Stimulated activated CD8-positive, alpha-beta memory T cell treated with anti-CD3 and anti-CD28 coated beads, Interleukin-15, amount 100 ng/mL, for 1 hour (primary cell): ENCODE data around the gene SLC40A1.

Source experiments
- DNase-seq: peaks from one replicate; pipeline ENCODE4 v3.0.0-alpha.2; 2020; ENCODE audit warnings: low read depth

SLC40A1 gene

DNA sequence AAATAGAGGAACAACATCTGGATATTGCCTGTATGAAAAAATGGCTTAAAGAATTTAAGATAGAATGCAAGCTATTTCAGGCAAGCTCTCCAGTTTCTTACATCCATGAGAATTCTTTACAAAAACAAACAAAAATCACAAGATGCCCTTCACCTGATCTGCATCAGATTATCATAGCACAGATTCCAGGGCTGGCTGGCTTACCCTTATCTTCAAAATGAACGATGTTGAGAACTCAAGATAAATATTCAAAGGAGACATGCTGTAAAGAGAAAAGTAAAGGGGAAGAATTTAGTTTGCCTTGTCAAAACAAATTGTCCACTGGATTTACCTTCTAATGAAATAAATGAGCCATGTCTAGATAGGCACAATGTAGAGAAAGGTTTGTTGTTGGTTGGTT lies 18.7 kb upstream of the SLC40A1 start:
- DNase-seq = no peak

DNA sequence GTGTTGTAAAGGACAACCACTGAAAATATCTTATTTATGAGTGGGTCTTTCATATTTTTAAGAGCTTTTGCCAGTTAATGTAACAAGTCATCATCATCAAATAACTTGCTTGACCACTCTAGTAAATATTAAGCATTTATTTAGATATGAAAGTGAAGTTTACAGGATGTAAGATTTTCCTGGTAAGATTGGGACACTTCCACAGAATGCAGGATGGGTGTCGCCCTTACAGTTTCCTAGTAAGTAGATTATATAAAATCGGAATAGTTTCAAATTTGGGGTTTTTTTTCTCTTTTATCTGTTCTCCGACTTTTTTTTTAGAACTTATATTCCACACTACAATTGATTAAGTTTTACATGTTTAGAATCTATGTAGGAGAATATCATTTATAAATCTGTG lies 14.8 kb upstream of the SLC40A1 start:
- no peak for DNase-seq

DNA sequence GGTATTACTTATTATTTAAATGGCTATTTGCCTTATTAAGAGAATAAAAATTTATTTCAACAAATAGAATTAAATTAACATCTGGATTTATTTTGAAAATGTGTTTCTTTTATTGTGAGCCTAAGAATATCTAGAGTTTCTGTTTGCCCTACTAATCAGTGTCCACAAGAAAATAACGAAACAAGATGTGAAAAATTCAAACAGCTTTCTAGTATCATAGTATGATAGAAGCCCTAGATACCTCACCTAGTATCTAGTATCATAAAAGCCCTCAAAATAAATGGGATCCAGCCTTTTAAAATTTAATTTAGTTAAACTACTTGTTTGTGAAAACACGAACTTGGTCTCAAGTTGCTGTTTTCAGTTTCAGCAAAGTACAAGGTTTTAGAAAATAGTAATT lies 13.7 kb upstream of the SLC40A1 start:
- DNase-seq = no peak

DNA sequence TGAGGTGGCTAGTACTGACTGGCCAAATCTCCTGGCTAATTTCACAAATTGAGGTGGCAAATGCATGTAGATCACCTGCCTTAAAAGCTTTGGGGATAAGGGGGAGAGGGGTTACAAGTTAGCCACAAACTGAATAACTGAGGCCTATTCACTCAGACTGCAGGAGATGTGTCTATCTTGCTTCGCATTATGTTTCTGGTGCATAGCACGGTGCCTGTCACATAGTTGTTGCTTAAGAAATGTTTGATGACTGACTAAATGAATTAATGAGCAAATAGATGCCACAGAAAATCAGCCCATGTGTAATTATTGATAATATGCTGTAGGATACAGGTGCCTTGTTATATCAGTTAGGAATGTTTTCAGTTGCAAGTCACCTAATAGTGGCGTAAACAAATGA lies 12.5 kb upstream of the SLC40A1 start:
- no peak for DNase-seq

DNA sequence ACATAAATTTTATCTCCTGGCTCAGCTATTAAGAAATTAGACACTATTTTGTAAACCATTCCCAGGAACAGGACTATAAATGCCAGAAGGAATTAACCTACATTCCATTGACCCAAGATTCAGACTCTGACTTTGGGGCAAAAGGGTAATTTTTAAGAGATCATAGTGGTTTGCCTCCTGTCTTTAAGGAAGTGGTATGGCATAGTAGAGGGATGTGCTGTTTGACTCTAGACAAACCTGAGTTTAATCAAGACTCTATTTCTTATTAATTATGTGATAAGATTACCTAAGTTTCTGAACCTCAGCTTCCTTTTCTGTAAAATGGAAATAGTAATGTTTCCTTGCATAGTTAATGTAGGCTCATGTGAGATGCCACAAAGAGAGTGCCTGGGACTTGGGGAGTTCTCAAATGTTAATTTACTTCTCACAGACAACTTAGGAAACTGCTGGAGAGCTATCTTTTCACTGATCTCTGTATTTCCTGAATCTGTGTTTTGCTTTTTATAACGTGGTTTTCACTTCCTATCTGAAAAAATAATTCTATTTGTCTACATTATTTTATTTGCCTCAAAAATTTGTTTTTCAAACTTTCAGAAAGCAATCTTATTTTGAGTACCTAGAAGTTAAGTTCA lies 11.9 kb upstream of the SLC40A1 start:
- DNase-seq = no peak

DNA sequence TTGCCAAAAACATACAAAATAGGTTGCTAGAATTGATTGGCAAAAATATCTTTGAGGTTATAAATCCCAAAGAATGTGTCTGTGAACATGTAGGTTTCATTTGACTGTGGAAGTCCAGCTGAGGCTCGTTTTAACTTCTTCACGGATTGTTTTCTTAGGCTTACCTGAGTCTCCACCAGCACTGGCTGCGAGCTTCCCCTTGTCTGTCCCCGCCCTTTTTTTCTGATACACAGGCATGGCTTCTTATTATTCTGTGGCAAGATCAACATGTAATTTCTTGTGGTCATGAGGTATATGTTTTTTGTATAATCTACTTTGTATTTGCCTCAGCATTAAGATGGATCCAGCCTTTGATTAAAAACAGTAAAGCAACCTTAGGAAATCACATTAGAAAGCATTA lies 7.2 kb upstream of the SLC40A1 start:
- no peak for DNase-seq

DNA sequence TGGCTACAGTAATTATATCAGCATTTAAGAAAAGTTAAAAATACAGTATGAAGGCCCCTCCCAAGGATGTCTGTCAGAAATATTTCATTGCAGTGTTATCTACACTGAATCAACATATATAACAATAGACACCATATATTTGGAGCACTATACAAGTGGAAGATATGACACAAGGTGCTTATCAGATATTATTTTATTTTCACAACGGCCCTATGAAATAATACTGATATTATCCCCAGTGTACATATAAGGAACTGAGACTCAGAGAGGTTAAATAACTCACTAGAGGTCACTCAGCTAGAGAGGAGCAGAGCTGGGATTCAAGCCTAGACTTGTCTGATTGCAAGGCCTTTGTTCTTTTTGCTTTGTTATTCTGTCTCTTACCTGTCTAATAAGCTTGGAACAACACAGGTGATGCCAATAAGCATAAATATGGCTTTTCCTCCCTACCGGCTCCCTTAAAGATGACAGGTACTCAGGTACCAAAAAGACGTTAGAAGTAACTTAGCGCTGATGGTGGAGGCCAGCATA lies 4.7 kb upstream of the SLC40A1 start:
- DNase-seq = no peak

DNA sequence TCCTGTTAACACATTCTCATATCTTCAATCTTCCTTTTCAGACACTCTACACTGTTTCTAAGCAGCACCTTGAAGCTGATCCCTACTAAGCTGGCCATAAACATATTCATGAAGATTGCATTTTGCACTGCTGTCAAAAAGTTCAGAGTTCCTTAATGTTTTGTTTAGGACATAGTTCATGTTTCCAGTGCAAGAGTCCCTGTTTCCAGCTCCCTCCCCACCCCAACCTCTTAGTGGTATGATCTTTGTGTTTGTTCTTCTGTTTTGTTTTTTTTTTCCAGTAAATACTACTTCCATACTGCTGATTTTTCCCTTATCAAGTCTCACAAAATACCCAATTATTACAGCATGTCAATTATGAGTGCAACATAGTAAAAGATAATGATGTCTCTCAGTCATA lies 4.1 kb upstream of the SLC40A1 start:
- no peak for DNase-seq

DNA sequence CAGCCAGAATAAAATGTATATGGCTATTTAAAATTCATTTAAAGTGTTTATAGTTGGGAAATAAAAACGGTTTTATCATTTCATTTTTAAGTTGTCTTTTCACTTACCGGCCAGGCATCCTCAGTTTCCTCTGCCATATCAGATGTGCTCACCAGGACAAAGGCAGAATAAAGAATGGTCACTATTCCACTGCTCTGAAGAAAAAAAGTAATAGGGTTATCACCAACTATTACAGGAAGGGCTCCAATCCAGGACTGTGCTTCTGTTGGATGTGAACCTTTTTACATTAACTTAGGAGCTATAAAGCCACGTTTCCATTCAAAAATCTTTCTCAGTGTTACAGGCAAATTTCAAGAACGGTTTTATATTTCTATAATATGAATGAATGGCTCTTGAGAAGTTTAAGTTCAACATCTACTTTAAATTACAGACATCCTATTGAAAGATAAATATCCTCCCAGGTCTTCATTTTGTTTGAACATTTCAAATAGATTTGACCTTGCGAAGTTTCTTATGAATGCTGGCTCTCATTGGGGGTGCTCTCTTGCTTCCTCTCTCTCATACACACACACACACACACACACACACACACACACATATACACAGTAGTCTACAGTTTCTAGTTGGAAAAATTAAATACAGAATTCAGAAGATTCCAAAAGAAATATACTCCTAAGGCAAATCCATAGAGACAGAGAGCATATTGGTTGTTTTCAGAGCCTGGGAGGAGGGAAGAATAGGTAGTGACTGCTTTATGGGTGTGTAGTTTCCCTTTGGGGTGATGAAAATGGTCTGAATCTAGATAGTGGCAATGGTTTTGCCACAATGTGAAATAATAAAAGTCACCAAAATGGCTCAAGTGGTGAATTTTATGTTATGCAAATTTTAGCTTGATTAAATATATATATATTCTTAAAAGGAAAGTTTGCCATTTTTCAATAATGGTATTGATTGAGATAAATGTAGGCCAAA lies 2.9 kb upstream of the SLC40A1 start:
- DNase-seq = no peak

DNA sequence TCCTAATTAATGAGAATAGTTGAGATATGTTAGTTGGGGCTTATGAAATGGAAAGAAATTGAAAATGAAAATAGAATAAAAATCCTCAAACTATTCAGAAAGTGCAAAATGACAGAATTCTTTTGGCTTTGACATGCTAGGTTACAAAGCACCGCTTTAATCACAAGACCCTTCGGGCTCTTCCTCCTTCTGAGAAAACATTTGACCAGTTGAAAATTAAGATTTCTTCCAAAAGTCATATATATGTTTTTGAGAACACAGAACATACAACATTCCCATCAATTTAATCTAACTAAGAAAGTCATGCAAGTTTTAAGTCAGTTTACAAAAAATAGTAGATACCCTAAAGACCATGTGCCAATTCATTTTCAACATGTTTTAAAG lies 2.2 kb upstream of the SLC40A1 start:
- DNase-seq = no peak

DNA sequence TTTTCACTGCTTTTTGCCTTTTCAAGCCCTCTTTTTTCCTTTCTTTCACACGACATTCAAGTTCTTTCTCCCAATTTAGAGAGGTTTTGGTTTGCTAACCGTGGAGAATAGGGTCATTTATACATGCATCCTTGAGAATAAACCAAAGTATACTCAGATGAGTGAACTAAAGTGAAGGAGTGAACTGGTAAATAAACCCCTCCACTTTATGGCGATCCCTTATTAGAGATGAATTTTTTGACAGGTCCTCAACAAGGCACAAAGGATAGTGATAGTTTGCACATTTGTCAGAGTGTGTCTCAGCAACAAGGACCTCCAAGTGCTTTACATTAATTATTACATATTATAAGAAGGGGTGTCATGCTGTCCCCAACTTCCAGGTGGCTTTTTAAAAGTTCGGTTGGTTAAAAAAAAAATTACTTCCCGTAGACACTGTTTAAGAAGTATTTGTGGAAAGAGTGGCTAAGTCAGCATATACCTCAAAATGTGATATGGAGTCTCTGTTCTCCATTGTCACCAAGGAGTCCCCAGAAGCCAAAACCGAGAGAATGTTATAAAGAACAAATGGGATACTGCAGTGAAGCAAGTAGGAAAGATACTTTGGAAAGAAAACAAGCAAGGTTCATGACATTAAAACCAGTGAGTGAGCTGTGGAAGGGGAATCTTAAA lies 1.7 kb upstream of the SLC40A1 start:
- no peak for DNase-seq

DNA sequence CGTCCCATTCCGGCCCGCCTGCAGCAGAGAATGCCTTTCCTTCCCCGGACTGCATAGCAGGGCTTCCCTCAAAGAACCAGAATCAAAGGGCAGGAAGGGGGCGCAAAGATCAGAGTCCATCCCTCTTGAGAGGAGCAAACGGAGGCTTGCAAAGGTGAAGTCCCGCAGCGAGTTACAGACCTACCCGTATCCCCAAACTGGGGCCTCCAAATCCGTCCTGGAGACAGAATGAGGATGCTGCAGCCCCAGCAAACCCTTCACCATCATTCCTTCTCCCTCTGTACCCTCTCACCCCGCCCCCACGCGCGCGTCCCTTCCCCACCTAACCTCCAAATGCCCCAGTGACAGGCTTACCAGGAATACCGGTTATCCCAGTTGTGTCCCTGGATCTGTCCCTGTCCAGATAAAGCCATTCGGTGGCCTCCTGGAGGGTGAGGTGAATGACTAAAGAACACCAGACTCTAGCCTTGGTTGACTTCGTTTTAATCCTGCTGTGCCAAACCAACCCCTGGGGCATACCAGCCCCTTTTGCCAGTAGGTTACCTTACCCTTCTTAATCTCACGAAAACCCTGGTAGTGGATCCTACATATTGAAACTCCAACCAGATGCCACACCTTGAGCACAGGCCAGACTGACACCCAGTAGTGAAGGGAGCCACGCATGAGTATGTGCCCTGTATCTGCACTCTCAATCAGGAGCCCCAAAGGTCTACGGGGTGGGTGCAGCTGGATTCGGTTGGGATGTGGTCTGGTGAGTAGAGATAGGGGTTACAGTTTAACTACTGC lies 961 bp upstream of the SLC40A1 start:
- DNase-seq = no peak

DNA sequence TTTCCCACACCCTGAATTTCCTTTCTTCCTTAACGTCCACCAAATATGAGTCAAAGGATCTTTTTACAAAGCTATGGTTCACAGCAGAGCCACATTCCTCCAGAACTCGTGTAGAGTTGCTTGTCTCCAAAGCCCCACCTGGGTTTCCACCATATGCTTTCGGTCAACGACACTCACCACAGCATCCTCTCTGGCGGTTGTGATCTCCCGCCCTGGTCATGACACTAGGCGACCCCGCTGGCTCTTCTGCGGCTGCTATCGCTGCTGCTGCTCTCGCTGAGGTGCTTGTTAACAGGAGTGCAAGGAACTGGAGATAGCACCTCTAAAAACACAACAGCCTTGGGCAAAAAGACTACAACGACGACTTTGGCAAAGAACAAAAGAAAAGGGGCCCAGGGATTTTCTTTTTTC lies 340 bp downstream of the SLC40A1 start:
- no peak for DNase-seq

DNA sequence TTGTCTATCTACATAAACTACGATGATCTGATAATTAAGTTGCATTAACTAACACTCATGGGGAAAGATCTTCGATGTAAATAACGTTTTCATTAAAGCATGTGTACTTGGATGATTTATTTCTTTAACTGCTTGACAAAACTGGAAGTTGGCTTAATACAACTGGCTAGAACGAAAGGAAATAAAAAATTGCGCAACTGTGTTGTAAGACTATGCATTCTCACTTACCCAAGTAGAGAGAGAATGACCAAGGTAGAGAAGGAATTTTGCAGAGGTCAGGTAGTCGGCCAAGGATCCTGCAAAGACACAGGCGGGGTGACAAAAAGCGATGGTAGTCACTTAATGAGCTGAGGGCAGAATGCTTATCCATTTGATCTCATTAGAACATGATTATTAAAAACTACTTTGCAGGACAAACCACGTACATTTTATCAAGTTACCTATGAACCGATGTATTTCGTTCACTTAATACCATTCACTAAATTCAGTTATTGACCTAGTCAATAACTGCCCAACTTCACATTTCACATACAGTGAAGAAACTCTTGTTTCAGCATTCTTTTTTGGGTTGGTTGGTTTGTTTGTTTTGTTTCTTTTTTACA lies 900 bp downstream of the SLC40A1 start:
- no peak for DNase-seq

DNA sequence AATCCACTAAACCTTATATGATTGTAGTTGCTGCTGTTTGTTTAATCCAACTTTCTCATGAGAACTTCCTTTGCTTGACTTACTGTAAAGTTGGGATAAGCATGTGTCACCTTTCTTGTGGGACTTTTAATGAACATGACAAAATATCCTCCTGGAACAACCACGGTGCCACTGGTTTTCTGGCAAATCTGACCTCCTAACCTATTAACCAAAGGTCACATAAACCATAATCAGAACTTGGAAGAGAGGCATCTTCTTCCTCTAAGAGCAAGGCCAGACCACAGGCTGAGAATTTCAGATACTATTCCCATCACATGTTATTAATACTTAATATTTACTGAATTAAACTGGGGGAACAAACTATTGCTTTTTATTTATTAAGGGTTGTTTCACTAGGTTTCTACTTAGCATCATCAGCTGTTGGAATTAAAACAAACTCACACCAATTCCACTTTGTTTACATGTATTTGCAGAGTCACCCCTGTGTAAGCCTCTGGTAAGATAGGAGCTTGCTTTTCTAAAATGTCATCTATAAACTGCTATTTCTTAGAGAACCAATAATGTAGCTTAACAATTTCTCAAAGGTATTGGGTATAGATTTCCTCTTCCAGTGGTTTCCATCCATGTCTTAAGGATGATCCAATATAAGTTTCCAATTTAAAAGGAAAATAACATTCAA lies 2.2 kb downstream of the SLC40A1 start:
- DNase-seq = no peak

DNA sequence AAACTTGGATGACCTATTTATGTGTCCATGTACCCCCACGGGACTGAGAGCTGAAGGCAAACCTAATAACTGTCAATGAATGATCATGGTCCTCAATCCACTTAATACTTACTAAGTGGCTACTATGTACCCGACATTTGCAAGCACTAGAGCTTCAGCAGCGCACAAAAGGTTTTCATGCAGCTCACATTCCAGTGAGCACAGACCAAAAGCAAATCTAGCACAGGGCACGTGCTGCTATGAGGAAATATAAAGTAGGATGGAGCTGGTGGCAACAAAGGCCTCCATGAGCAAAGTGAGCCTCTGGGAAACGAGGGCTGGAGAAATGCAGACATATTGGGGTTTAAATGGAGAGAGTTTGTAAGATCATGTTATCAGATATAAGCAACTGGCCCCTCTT lies 3.5 kb downstream of the SLC40A1 start:
- DNase-seq = no peak

DNA sequence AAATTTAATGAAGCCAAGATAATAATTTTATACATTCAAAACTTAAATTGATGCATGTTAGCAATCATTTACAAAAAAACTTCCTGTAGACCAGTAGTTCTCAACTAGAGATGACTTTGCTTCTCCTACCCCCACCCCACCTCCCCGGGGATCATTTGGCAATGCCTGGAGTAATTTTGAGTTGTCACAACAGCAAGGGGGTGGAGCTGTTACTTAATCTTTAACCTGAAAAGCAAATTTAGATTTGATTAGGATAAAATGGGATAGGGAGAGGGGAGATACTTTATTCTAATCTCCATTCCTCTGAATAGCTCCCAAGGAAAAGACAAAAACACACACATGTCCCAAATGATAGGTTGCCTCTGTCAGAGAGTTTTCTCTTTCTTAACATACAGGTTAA lies 4.2 kb downstream of the SLC40A1 start:
- DNase-seq = no peak

DNA sequence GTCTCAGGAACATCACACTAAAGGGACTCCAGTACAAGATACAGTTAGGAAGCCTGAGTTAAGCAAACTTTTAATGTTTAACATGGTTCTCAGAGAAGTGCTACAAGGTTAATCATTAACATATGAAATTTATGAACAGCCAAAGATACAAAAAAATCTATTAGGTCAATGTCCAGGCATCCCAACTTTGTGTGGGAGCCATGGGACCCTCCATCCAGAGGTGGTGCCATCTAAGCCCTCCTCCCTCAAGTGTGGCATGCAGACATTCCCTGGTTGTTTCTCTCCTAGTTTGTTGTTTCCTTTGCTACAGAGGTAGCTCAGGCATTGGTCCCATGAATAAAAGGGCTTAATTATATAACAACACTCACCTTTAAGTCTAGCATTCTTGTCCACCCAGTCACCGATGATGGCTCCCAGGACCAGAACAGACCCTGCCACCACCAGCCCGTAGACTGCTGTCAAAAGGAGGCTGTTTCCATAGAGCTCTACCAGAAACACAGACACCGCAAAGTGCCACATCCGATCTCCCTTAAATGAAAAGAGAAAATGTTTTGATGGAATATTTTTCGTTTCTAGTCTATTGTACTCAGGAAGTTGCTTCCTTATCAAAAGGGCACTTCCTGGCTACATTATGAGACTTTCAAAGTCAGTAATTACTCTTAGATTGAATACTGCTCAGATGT lies 5.7 kb downstream of the SLC40A1 start:
- DNase-seq = no peak

DNA sequence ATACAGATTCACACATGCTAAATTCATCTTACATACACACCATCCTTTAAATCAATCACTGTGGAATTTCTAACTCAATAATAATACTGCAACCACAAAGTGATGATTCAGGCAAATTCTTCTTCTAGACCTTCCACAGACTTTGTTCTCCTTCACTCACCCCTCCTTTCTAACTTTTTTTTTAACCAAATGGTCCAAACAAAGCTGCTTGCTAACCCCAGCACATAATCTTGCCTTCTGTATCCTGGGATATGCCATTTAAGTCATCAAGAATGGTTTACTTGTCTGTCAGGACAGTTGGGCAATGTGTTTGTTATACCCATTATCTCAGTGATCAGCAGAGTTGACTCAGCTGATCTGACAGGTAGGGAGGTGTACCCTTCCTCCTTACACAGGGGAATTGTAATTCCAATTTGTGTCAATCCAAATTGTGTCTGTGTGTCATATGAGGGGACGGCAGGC lies 10.0 kb downstream of the SLC40A1 start:
- no peak for DNase-seq

DNA sequence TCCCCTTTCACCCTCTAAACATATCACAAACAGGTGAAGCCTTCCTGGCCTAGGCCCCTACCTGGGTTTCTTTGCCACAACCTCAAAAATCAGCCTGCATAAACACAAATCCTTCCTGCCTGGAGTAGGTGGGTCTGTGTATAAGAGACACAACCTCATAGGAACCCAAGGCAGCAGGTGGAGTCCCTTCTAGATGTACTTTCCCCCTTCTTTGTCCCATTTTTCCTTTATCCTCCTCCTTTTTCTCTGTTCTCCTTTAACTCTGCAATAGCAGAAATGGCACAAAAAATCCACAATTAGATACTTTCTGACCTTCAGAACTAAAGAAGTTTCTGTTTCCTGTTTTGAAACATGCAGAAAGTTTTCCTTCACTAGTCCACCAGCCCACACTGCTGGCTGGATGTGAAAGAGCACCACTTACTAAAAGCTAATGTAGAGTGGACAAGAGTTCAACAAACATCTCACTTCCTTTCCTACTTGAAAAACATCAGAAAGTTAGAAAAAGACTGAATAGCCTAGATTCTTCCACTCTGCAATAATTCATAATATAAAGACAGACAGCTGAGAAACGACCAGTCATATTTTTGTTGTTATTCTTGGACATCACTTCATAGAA lies 11.2 kb downstream of the SLC40A1 start:
- DNase-seq = no peak
